NCI-H2107 treated with DMSO at 0.1 percent for 48 hours (cell line): ENCODE data around the gene ITGB1.
"Not testable (repeated sequence)": the region's sequence is repeated elsewhere in the genome, so short reads cannot be mapped to it uniquely, and the experiment has no call there.

Source experiments
- DNase-seq: peaks from one replicate; lab custom pipeline; 2025; ENCODE audit not compliant: unreplicated experiment; lab: John Stamatoyannopoulos, UW

Gene ITGB1

GRCh38 chr10:32980558-32981468 is 22.8 kb upstream of the ITGB1 start:
- DNase-seq: peak; percentile 71

- DNase-seq: no peak
These were observed 22.2 kb upstream of the ITGB1 start for GRCh38 chr10:32980242-32980557.

GRCh38 chr10:32979719-32980118 is 21.7 kb upstream of the ITGB1 start:
- not testable (repeated sequence) for DNase-seq

GRCh38 chr10:32979041-32979440 is 21.0 kb upstream of the ITGB1 start:
- DNase-seq: no peak

GRCh38 chr10:32977846-32978809 is 20.1 kb upstream of the ITGB1 start:
- not testable (repeated sequence) for DNase-seq

- DNase-seq: no peak
These were observed 18.3 kb upstream of the ITGB1 start for GRCh38 chr10:32976338-32976737.

- no peak for DNase-seq
These were observed 14.9 kb upstream of the ITGB1 start for GRCh38 chr10:32972929-32973328.

GRCh38 chr10:32972460-32972859 is 14.4 kb upstream of the ITGB1 start:
- DNase-seq: no peak

- peak; percentile 26 for DNase-seq
These were observed 13.6 kb upstream of the ITGB1 start for GRCh38 chr10:32971536-32972091.

GRCh38 chr10:32970910-32971309 is 12.9 kb upstream of the ITGB1 start:
- no peak for DNase-seq

- DNase-seq: no peak
These were observed 6.2 kb upstream of the ITGB1 start for GRCh38 chr10:32964270-32964669.

- DNase-seq: no peak
These were observed 5.1 kb upstream of the ITGB1 start for GRCh38 chr10:32963096-32963495.

- no peak for DNase-seq
These were observed 4.5 kb upstream of the ITGB1 start for GRCh38 chr10:32962521-32962920.

- DNase-seq: no peak
These were observed 3.9 kb upstream of the ITGB1 start for GRCh38 chr10:32961895-32962369.

- DNase-seq: no peak
These were observed 3.4 kb upstream of the ITGB1 start for GRCh38 chr10:32961343-32961894.

GRCh38 chr10:32960022-32960421 is 2.0 kb upstream of the ITGB1 start:
- no peak for DNase-seq

GRCh38 chr10:32959006-32959920 is 1.2 kb upstream of the ITGB1 start:
- no peak for DNase-seq

- no peak for DNase-seq
These were observed 517 bp downstream of the ITGB1 start for GRCh38 chr10:32957341-32958084.
